H9 (cell line): ENCODE results near the gene DOCK9. TPM values are rescaled to one million over a fixed set of nuclear protein-coding genes. Genes with fewer than 3 reads are reported as not detected.
A peak's percentile ranks its signal among the peaks of the same experiment; 100 is the strongest.

Experiments used
- DNase-seq: peaks from one replicate; pipeline ENCODE4 v3.0.0-alpha.2; 2017
- H2AFZ ChIP-seq: one replicate; pipeline ENCODE4 v1.6.1; 2013; ENCODE audit warnings: mild to moderate bottlenecking, low read length, control low read depth, moderate library complexity
- H2AK5ac ChIP-seq: 2 replicates; pipeline ENCODE4 v1.6.1; 2013; ENCODE audit warnings: low read length, control low read depth, mixed read lengths; ENCODE audit not compliant: insufficient read length
- H2BK120ac ChIP-seq: one replicate; pipeline ENCODE4 v1.6.1; 2013; ENCODE audit warnings: low read depth, mild to moderate bottlenecking, low read length, control low read depth, inconsistent platforms; ENCODE audit not compliant: poor library complexity, severe bottlenecking
- H2BK12ac ChIP-seq: 2 replicates; pipeline ENCODE4 v1.6.1; 2013; ENCODE audit warnings: low read length, control low read depth, mixed read lengths, low read depth; ENCODE audit not compliant: insufficient read length
- H2BK15ac ChIP-seq: 2 replicates; pipeline ENCODE4 v1.6.1; 2013; ENCODE audit warnings: low read depth, low read length, control low read depth
- H2BK20ac ChIP-seq: one replicate; pipeline ENCODE4 v1.6.1; 2013; ENCODE audit warnings: low read depth, mild to moderate bottlenecking, low read length, control low read depth, inconsistent platforms; ENCODE audit not compliant: poor library complexity, severe bottlenecking
- H2BK5ac ChIP-seq: 2 replicates; pipeline ENCODE4 v1.6.1; 2013; ENCODE audit warnings: low read length, control low read depth, mixed read lengths; ENCODE audit not compliant: insufficient read length
- H3K14ac ChIP-seq: 2 replicates; pipeline ENCODE4 v1.6.1; 2013; ENCODE audit warnings: low read length, control low read depth; ENCODE audit not compliant: insufficient read depth
- H3K18ac ChIP-seq: 2 replicates; pipeline ENCODE4 v1.6.1; 2013; ENCODE audit warnings: low read depth, mild to moderate bottlenecking, mixed read lengths, low read length, control low read depth; ENCODE audit not compliant: insufficient read length
- H3K23ac ChIP-seq: 2 replicates; pipeline ENCODE4 v1.6.1; 2013; ENCODE audit warnings: low read length, control low read depth, mixed read lengths, low read depth; ENCODE audit not compliant: insufficient read length
- H3K23me2 ChIP-seq: 2 replicates; pipeline ENCODE4 v1.6.1; 2013; ENCODE audit warnings: low read depth, mild to moderate bottlenecking, mixed read lengths, low read length, control low read depth; ENCODE audit not compliant: insufficient read length, poor library complexity, severe bottlenecking
- H3K27ac ChIP-seq: 2 replicates; pipeline ENCODE4 v1.5.1; 2013; ENCODE audit warnings: low read length, control low read depth, mixed read lengths, low read depth; ENCODE audit not compliant: insufficient read length
- H3K27me3 ChIP-seq: 2 replicates; pipeline ENCODE4 v1.6.1; 2013; ENCODE audit warnings: low read length, control low read depth, inconsistent platforms; ENCODE audit not compliant: insufficient read depth
- H3K4ac ChIP-seq: 2 replicates; pipeline ENCODE4 v1.6.1; 2013; ENCODE audit warnings: low read depth, mild to moderate bottlenecking, control low read depth, inconsistent platforms, low read length, moderate library complexity
- H3K4me1 ChIP-seq: 2 replicates; pipeline ENCODE4 v1.6.1; 2013; ENCODE audit warnings: low read length, control low read depth, inconsistent platforms; ENCODE audit not compliant: insufficient read depth
- H3K4me2 ChIP-seq: 2 replicates; pipeline ENCODE4 v1.6.1; 2013; ENCODE audit warnings: low read length, control low read depth, mixed read lengths; ENCODE audit not compliant: insufficient read length, insufficient read depth
- H3K56ac ChIP-seq: 2 replicates; pipeline ENCODE4 v1.6.1; 2013; ENCODE audit warnings: low read depth, mild to moderate bottlenecking, mixed read lengths, low read length, control low read depth; ENCODE audit not compliant: insufficient read length
- H3K79me1 ChIP-seq: 2 replicates; pipeline ENCODE4 v1.6.1; 2013; ENCODE audit warnings: low read depth, mild to moderate bottlenecking, moderate library complexity, low read length, control low read depth, inconsistent platforms; ENCODE audit not compliant: insufficient read depth, poor library complexity, severe bottlenecking
- H3K79me2 ChIP-seq: 2 replicates; pipeline ENCODE4 v1.6.1; 2013; ENCODE audit warnings: low read length, control low read depth, inconsistent platforms; ENCODE audit not compliant: insufficient read depth
- H3K9ac ChIP-seq: 2 replicates; pipeline ENCODE4 v1.6.1; 2013; ENCODE audit warnings: low read length, control low read depth, mixed read lengths; ENCODE audit not compliant: insufficient read length; ENCODE audit errors: extremely low read depth
- H3K9me3 ChIP-seq: one replicate; pipeline ENCODE4 v1.6.1; 2013; ENCODE audit warnings: low read depth, low read length, inconsistent platforms; ENCODE audit not compliant: control insufficient read depth
- H3T11ph ChIP-seq: one replicate; pipeline ENCODE4 v1.6.1; 2013; ENCODE audit warnings: mild to moderate bottlenecking, low read length, control low read depth, inconsistent platforms
- H4K20me1 ChIP-seq: one replicate; pipeline ENCODE4 v1.6.1; 2013; ENCODE audit not compliant: control insufficient read depth, insufficient read length, insufficient read depth
- H4K5ac ChIP-seq: 2 replicates; pipeline ENCODE4 v1.6.1; 2013; ENCODE audit warnings: low read depth, mild to moderate bottlenecking, mixed read lengths, low read length, control low read depth; ENCODE audit not compliant: insufficient read length
- H4K8ac ChIP-seq: replicated peaks from 2 replicates; pipeline ENCODE4 v1.6.1; 2013; ENCODE audit warnings: low read length, control low read depth, mixed read lengths, low read depth; ENCODE audit not compliant: insufficient read length
- H4K91ac ChIP-seq: 2 replicates; pipeline ENCODE4 v1.6.1; 2013; ENCODE audit warnings: low read depth, mild to moderate bottlenecking, moderate library complexity, mixed read lengths, low read length, control low read depth; ENCODE audit not compliant: insufficient read length
- H3K27ac Mint-ChIP-seq, 3 experiments: 2 replicates in 2 of 3; 3 replicates in 1 of 3; pipeline ENCODE4 v1.8.0; 2020 to 2021; ENCODE audit warnings: mixed read lengths in 3 of 3, mild to moderate bottlenecking in 1 of 3, moderate library complexity in 1 of 3
- H3K27me3 Mint-ChIP-seq: 2 replicates; pipeline ENCODE4 v1.8.0; 2021; ENCODE audit warnings: low read depth, mild to moderate bottlenecking, moderate library complexity, mixed read lengths
- H3K36me3 Mint-ChIP-seq, 3 experiments: 2 replicates in 2 of 3; 3 replicates in 1 of 3; pipeline ENCODE4 v1.8.0; 2020 to 2021; ENCODE audit warnings: low read depth in 3 of 3, mixed read lengths in 3 of 3; ENCODE audit not compliant: insufficient read depth in 1 of 3
- H3K4me1 Mint-ChIP-seq, 2 experiments: 2 replicates each; pipeline ENCODE4 v1.8.0; 2020; ENCODE audit warnings: mixed read lengths in 2 of 2
- H3K4me3 Mint-ChIP-seq, 2 experiments: 2 replicates in 1 of 2; 3 replicates in 1 of 2; pipeline ENCODE4 v1.8.0; 2020 to 2021; ENCODE audit warnings: mild to moderate bottlenecking in 2 of 2, mixed read lengths in 2 of 2, moderate library complexity in 1 of 2
- H3K9me3 Mint-ChIP-seq, 2 experiments: 2 replicates in 1 of 2; 3 replicates in 1 of 2; pipeline ENCODE4 v1.8.0; 2020; ENCODE audit warnings: mild to moderate bottlenecking in 2 of 2, mixed read lengths in 2 of 2, moderate library complexity in 1 of 2
- WGBS: extraction: QIAGEN DNeasy Blood & Tissue Kit; methylation state at CpG from one replicate; pipeline ENCODE4 v1.1.7; 2013; ENCODE audit warnings: missing lambda C conversion rate, low lambda C conversion rate, mixed read lengths; ENCODE audit not compliant: insufficient read length; ENCODE audit errors: extremely low coverage; 5-methylcytosine and 5-hydroxymethylcytosine counted together
- total RNA-seq: library from RNA; stranded (reverse); gene quantifications from 2 replicates; pipeline ENCODE4 v1.2.1, GENCODE V29; 2021
- TF ChIP-seq, protein P1 (sequence below): fragments of 200-600 bp; sonication (generic); conservative IDR thresholded peaks from 3 replicates; pipeline ENCODE4 v1.8.0; 2021; ENCODE audit warnings: antibody characterized with exemption, mild to moderate bottlenecking

Gene DOCK9
- total RNA-seq, 1 experiment from 2014 or later = 23.0 TPM

DNA sequence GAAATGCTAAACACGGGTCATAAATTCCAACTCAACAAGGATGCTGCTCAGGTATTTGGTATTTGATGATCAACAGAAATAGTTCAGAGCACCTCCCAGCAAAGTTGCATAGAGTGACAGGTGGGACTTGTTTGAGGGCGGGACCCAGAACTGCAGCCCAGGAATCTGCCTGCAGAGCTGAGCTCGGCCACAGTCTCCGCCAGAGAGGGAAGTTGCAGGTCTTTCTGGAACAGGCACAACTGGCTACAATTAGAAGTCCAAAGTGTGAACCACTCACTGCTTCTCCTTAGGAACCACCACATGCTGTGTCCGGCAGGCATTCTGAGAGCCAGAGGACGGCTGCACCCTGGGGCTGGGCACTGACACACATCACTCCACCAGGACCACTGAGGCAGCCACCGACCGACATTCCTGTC, 226.5 kb downstream of the DOCK9 start:
- TF ChIP-seq, protein P1, sequence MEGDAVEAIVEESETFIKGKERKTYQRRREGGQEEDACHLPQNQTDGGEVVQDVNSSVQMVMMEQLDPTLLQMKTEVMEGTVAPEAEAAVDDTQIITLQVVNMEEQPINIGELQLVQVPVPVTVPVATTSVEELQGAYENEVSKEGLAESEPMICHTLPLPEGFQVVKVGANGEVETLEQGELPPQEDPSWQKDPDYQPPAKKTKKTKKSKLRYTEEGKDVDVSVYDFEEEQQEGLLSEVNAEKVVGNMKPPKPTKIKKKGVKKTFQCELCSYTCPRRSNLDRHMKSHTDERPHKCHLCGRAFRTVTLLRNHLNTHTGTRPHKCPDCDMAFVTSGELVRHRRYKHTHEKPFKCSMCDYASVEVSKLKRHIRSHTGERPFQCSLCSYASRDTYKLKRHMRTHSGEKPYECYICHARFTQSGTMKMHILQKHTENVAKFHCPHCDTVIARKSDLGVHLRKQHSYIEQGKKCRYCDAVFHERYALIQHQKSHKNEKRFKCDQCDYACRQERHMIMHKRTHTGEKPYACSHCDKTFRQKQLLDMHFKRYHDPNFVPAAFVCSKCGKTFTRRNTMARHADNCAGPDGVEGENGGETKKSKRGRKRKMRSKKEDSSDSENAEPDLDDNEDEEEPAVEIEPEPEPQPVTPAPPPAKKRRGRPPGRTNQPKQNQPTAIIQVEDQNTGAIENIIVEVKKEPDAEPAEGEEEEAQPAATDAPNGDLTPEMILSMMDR = peak; percentile 23; the same call in 1 of the 3 replicates
- peaks cover 11 to 12% of the 10 kb centered on the region in 2 experiments for H3K4me1 Mint-ChIP-seq
- no peak overlapping the region for H2AFZ ChIP-seq
- no peak overlapping the region for H4K8ac ChIP-seq
- H3K4me2 ChIP-seq = peak overlapping the region; percentile 54
- H4K20me1 ChIP-seq = no peaks in the 10 kb centered on the region
- peak; percentile 66 for DNase-seq
- no peak overlapping the region for H3K23ac ChIP-seq
- H3K27me3 ChIP-seq = peaks cover 4% of the 10 kb centered on the region; the same call in 1 of the 2 replicates
- no peak overlapping the region for H3K56ac ChIP-seq
- peaks cover 6% of the 10 kb centered on the region in 3 experiments; a peak in 6 of 7 replicates for H3K36me3 Mint-ChIP-seq
- H3K14ac ChIP-seq = no peak overlapping the region
- peak overlapping the region; percentile 62 to 78 for H3K4me3 Mint-ChIP-seq
- H3K4me1 ChIP-seq = peaks cover 3% of the 10 kb centered on the region; the same call in 1 of the 2 replicates
- H3K23me2 ChIP-seq = peaks cover 8% of the 10 kb centered on the region
- H2BK12ac ChIP-seq = no peak overlapping the region
- no peak overlapping the region for H2BK5ac ChIP-seq
- no peaks in the 10 kb centered on the region for H3K9me3 ChIP-seq
- H3K27ac ChIP-seq = no peak overlapping the region
- no CpG with 5 or more reads among the region's 8 CpGs for WGBS
- H2AK5ac ChIP-seq = no peak overlapping the region
- H2BK20ac ChIP-seq = no peak overlapping the region
- H3K9me3 Mint-ChIP-seq = peaks cover 13 to 19% of the 10 kb centered on the region in 2 experiments
- H2BK15ac ChIP-seq = no peak overlapping the region
- peaks cover 62% of the 10 kb centered on the region for H3K27me3 Mint-ChIP-seq
- no peak overlapping the region for H2BK120ac ChIP-seq
- no peak overlapping the region for H3K27ac Mint-ChIP-seq
- no peak overlapping the region for H4K5ac ChIP-seq
- no peak overlapping the region for H4K91ac ChIP-seq
- H3K18ac ChIP-seq = no peak overlapping the region
- no peaks in the 10 kb centered on the region for H3K79me2 ChIP-seq
- no peak overlapping the region for H3K9ac ChIP-seq
- H3T11ph ChIP-seq = no peak overlapping the region
- H3K4ac ChIP-seq = no peak overlapping the region
- H3K79me1 ChIP-seq = no peaks in the 10 kb centered on the region
